Ureter (tissue), 1 donor: ENCODE data around the gene SMIM27. TPM values are rescaled to one million over a fixed set of nuclear protein-coding genes. Genes with fewer than 3 reads are reported as not detected.

Experiments used
- DNase-seq: peaks from one replicate; pipeline ENCODE4 v3.0.0-alpha.2; 2020; ENCODE audit warnings: low spot score
- total RNA-seq: library from RNA; stranded (reverse); gene quantifications from one replicate; pipeline ENCODE4 v1.2.4, GENCODE V29; 2023
- donor health status: DM: yes; HTN: yes; CAD: no.

Gene SMIM27
- total RNA-seq, 1 donor from 2014 or later: 12.3 TPM

DNA sequence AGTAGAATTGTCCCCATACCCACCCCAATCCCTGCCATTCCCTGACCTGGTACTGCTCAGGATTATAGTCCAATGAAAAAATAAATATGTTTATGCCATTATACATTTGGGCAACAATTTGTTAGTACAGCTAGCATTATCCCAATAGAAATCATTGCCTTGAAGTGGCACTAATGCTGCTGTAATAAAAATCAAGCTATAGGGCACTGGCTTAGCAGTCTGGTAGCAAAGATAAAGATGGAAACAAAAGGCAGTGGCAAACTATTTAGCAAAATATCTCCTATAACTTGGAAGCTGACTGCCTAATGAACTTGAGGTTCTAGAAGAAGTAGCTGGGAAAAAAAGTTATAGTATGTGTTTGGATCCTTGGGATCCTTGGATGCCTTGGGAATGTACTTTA, 2.5 kb downstream of the SMIM27 start:
- no peak for DNase-seq

- DNase-seq: no peak
Observed at GRCh38 chr9:32558408-32558934, 6.3 kb downstream of the SMIM27 start.

- no peak for DNase-seq
Observed at GRCh38 chr9:32565967-32566366, 13.8 kb downstream of the SMIM27 start.

- no peak for DNase-seq
Observed at GRCh38 chr9:32566770-32567169, 14.6 kb downstream of the SMIM27 start.

DNA sequence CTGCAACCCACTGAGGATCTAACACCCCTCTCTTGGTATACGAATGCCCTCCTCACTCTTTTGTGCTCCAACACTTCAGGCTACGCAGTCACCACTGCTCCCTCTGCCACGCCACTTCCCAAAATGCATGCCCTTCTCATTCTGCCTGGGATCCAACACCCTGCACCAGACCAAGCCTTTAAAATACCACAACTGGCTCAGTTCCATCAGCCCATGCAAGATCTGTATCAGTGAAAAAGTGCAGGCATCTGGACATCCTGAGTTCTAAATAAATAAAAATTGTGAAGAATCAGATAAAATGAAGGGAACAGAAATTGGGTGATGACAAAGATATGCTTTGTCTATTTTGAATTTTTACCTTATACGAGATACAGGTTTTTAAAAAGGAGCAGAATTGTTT, 18.1 kb downstream of the SMIM27 start:
- no peak for DNase-seq

GRCh38 chr9:32571969-32572899, 20.1 kb downstream of the SMIM27 start:
- peak; percentile 71 for DNase-seq

GRCh38 chr9:32572900-32573523, 20.9 kb downstream of the SMIM27 start, which contains the start of gene NDUFB6:
NDUFB6 (minus strand) TSS chr9:32573159; CDS start chr9:32573060, 99 bp downstream.
- peak; percentile 95 for DNase-seq

DNA sequence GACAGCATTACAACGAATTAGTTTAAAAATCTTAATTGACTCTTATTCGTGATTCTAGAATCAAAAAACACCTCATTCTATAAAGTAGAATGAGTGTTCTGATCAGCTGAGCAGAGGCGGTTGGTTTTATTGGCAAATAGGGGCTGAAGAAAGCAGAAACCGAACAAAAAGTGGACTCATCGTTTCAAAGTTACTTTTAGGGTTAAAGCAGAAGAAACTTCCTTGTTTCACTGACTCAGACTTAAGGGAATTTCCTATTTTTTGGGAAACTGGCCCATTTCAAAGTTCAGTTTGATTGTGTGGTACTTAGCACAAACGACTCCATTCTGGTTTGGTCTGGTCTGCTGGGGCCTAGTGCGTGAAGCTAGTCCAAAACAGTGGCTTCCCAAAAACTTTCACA, 21.7 kb downstream of the SMIM27 start:
- no peak for DNase-seq

DNA sequence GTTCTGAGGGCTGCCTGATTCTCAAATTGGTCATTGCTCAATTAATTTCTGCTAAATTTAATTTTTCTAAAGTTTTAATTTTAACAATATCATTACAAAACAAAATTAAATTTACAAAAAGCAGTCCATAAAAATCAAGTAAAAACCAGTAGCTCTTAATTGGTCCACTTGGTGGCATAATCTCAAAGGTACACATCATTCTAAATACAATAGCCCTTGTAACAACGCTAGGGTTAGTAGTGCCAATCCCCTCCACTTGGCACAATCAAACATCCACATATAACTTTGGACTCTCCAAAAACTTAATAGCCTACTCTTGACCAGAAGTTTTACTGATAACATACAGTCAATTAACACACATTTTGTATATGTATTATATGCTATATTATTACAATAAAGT, 22.7 kb downstream of the SMIM27 start:
- no peak for DNase-seq

GRCh38 chr9:32577316-32577715, 25.2 kb downstream of the SMIM27 start:
- DNase-seq: no peak

DNA sequence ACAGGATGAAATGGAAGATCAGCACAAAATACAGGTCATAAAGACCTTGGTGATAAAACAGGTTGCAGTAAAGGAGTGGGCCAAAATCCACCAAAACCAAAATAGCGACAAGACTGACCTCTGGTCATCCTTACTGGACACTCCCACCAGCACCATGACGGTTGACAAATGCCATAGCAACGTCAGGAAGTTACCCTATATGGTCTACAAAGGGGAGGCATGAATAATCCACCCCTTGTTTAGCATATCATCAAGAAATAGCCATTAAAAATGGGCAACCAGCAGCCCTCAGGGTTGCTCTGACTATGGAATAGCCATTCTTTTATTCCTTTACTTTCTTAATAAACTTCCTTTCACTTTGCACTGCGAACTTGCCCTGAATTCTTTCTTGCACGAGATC, 26.8 kb downstream of the SMIM27 start:
- DNase-seq: no peak

GRCh38 chr9:32579706-32580331, 27.7 kb downstream of the SMIM27 start:
- DNase-seq: peak; percentile 73

GRCh38 chr9:32580631-32581300, 28.6 kb downstream of the SMIM27 start:
- DNase-seq: no peak

DNA sequence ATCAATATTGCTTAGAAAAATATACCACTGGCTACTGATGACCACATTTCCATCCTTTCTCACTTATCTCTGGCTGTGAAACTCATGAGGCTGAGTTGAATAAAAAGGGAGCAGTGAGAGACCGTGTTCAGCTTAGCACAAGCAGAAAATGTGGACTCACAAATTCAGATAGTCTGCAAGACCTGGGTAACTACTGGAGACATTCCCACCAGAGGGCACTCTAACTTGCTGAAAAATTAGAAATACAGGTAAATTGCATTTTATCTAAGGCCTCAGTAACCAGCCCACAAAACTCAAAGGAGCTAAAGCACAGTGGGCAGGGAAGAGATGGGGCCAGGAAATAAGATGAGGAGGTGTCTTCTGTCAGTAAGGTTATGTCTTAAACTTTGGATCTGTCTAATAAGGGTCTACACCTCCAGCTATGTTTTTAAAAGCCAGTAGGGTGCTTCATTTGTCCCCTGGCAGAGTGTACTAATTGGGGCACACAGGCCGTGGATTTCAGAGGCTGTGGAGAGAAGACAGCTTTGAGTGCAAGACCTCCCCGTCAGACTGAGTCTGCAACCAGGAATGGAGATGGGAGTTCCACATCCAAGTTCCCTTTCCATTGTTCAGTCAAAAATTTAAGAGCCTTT, 29.5 kb downstream of the SMIM27 start:
- no peak for DNase-seq

GRCh38 chr9:32584784-32585183, 32.7 kb downstream of the SMIM27 start:
- no peak for DNase-seq

- DNase-seq: no peak
Observed at GRCh38 chr9:32587901-32588300, 35.8 kb downstream of the SMIM27 start.

DNA sequence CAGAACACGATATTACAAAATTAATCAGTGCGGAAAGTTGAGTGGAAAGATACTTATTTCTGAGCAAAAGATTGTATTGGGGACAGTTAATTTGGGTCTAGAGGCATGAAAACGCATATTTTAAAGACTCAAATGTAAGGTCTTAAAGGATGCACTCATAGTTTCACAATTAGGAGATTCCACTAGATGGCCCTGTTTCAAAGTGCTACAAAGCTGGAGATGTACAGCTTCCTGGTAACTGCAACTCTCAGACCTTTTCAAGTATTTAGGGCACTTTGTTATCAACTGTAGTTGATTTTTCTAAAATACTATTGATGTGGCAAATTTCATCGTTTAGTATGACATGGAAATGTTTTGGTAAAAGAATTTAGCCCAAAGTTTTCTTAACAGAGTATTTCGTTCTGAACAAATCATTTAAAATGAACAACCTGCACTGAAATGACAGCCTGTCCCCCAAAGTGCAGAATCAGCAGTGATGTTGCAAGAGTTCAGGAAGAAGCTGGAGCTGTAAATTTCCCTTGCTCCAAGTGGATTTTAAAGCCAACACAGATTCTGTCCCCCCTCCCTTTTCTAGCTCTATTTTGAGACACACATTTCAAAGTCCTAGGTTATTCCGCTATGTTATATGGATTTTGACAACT, 37.1 kb downstream of the SMIM27 start:
- no peak for DNase-seq

DNA sequence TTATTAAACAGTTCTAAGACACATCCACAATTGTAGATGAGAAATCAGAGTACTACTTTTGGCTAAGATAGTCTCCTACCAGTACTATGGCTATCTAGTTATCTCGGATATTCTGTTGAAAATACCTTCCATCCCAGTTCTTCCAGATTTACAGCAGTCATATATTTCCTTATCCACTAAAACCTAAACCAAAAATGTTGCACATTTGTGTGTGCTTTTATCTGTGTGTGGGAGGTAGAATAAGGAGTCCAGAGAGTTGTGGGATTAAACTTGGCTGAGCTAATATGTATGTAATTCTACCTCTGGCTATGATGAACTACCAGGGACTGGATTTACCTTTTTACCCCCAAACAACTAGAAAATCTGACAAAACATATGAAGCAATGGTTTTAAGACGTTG, 38.3 kb downstream of the SMIM27 start:
- DNase-seq: no peak

GRCh38 chr9:32590898-32591297, 38.8 kb downstream of the SMIM27 start:
- no peak for DNase-seq

DNA sequence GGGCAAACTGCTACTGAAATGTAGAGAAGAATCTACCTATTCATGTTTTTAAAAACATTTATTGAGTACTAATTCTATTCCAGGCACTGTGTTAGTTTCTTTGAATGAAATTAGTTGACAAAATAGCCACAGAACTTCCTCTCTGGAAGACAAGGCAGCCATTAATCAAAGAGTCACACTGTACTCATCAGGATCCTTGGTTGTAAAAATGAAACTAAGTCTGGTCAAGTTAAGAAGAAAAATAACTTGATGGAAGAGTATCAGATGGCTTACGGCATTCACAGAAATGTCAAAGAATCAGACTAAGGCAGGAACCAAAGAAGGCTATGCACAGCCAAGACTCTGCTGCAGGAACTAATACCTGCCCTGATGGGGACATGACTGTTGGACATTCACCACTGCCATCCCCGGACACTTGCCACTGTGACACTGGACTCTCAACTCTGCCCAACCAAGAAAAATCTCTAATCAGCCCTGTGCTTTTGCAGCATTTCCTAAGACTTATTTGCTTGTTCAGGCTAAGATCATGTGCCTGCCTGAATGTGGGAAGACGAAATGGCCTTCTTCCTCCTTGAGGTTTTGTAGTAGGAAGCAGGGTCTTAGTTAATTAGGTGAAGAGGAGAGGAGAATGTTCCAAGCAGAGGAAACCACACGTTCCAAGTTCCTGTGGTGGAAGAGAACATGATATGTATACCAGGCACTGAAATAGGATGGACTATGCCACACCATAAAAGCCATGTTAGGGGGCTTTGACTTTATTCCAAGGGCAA, 44.2 kb downstream of the SMIM27 start:
- no peak for DNase-seq
